ENCODE results near the gene VMAC. TPM values are rescaled to one million over a fixed set of nuclear protein-coding genes. Genes with fewer than 3 reads are reported as not detected.

The VMAC gene
- total RNA-seq, 4 donors from 2014 or later, result 10.2 to 15.2 (median 10.8) TPM

DNA sequence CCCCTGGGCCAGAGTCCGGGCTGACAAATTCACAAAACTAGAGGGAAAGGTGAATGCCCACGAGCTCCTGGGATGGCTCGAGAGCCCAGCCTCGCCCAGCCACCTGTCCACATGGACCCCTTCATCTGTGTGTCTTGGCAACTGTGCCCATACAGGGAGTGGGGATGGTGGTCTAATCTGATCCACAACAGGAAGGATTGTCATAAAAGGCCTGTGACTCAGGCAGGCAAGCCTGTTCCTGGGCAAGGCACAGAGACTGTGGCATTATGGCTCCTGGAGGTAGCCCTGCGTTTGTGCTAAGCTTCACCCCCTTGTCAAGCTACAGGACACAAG, 29.4 kb downstream of the VMAC start:
- intact Hi-C loops (cut with DNase I; ENCODE audit: low total_unique reads), result no loop called here
- no peak for DNase-seq (ENCODE audit: low spot score in 2 of 2)
- WGBS, 2 donors, result 92 to 95% methylated on average over 5 of the region's 5 CpGs
- no peak for TF ChIP-seq POLR2A (IDR thresholded peaks at IDR 0.05)
- TF ChIP-seq, protein P1, sequence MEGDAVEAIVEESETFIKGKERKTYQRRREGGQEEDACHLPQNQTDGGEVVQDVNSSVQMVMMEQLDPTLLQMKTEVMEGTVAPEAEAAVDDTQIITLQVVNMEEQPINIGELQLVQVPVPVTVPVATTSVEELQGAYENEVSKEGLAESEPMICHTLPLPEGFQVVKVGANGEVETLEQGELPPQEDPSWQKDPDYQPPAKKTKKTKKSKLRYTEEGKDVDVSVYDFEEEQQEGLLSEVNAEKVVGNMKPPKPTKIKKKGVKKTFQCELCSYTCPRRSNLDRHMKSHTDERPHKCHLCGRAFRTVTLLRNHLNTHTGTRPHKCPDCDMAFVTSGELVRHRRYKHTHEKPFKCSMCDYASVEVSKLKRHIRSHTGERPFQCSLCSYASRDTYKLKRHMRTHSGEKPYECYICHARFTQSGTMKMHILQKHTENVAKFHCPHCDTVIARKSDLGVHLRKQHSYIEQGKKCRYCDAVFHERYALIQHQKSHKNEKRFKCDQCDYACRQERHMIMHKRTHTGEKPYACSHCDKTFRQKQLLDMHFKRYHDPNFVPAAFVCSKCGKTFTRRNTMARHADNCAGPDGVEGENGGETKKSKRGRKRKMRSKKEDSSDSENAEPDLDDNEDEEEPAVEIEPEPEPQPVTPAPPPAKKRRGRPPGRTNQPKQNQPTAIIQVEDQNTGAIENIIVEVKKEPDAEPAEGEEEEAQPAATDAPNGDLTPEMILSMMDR (IDR thresholded peaks at IDR 0.05), result no peak
- no peak overlapping the region for H3K4me3 ChIP-seq (ENCODE audit: low read depth, poor library complexity, severe bottlenecking)

DNA sequence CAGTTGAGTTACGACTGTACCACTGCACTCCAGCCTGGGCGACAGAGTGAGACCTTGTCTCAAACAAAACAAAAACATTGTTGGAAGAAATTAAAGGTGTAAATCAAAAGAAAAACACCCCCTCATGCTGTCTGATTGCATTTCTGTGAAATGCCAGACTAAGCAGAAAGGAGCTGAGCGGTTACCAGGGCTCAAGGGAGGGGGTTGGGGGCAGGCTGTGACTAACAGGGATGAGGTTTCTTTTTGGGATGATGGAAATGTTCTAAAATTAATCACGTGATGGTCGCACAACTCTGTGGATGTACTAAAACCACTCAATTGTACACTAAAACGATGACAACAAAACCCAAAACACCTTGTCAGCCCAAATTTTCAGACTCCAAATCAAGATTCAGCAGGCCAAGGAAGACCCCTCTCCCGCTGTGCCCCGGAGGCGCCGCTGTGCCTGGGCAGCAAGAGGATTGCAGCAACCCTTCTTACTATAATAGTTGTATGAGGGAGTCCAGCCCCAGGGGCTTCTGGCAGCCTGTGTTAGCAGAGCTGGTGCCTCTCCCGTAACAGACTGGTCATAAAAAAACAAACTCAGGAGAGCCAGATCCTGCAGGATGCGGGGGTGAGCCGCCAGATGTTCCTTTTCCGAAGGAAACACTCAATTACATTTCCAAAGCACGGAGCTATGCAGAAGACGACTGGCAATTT, 30.3 kb downstream of the VMAC start:
- 58 to 71% methylated on average over 16 of the region's 16 CpGs for WGBS, 2 donors
- H3K4me3 ChIP-seq (ENCODE audit: low read depth, poor library complexity, severe bottlenecking), result no peak overlapping the region
- intact Hi-C loops (cut with DNase I; ENCODE audit: low total_unique reads), result no loop called here

DNA sequence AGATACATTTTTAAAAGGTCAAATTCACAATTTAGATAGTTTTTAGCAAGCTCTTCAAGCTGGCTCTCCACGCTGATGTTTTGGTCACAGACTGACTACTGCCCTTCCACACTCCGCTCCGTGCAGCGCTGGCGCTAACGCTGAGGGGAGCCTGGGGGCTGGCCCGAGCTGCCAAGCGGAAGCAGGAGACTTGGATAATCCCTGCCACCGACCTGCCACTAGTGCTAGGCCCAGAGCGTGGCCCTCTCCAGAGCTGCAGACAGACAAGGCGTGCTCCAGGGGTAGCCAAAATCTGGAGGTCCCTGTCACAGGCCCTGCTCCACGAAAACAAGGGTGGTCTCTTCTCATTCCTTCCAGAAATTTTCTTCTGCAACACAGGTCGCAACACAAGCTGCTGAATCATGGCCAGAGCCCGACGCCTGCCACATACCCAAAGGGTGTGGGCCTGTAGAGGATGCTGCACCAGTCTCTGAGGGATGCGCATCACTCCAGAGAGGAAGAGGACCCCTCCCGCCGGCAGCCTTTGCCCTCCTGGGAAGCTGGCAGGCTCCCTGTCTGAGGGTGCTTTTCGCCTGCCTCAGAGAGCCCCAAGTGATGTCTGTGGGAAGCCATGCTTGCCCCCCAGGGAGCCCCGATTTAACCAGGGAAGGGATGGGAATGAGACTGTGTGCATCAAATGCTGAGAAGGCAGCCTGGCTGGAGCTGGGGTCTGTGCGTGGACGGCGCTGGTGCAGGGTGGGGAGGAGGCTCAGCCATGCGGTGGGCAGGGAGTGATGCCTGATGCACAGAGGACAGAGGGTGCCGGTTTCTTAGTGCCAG, 31.0 kb downstream of the VMAC start:
- intact Hi-C loops (cut with DNase I; ENCODE audit: low total_unique reads), result no loop called here
- DNase-seq (ENCODE audit: low spot score in 2 of 2), result no peak
- WGBS, 2 donors, result 77 to 83% methylated on average over 23 to 25 of the region's 25 CpGs
- H3K4me3 ChIP-seq (ENCODE audit: low read depth, poor library complexity, severe bottlenecking), result no peak overlapping the region
- TF ChIP-seq, protein P1 (IDR thresholded peaks at IDR 0.05), result no peak
- no peak for TF ChIP-seq POLR2A (IDR thresholded peaks at IDR 0.05)

More for the DNA sequence above, 30.3 kb downstream of the VMAC start:
- TF ChIP-seq POLR2A (IDR thresholded peaks at IDR 0.05), result no peak
- TF ChIP-seq, protein P1 (IDR thresholded peaks at IDR 0.05), result no peak
- no peak for DNase-seq (ENCODE audit: low spot score in 2 of 2)

DNA sequence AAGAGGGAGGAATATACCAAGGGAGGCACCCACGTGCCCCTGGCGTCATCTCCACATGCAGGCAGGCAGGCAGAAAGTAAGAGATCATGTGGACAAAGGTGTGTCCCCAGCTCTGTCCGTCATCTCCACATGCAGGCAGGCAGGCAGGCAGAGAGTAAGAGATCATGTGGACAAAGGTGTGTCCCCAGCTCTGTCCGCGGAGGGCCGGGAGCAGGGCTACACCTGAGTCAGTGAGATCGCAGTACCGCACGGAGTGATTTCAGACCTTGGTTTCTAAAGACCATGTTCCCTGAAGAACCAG, 31.6 kb downstream of the VMAC start:
- TF ChIP-seq, protein P1 (IDR thresholded peaks at IDR 0.05), result no peak
- TF ChIP-seq POLR2A (IDR thresholded peaks at IDR 0.05), result no peak
- intact Hi-C loops (cut with DNase I; ENCODE audit: low total_unique reads), result no loop called here
- H3K4me3 ChIP-seq (ENCODE audit: low read depth, poor library complexity, severe bottlenecking), result no peak overlapping the region
- no peak for DNase-seq (ENCODE audit: low spot score in 2 of 2)
- WGBS, 2 donors, result 92 to 94% methylated on average over 9 of the region's 9 CpGs

DNA sequence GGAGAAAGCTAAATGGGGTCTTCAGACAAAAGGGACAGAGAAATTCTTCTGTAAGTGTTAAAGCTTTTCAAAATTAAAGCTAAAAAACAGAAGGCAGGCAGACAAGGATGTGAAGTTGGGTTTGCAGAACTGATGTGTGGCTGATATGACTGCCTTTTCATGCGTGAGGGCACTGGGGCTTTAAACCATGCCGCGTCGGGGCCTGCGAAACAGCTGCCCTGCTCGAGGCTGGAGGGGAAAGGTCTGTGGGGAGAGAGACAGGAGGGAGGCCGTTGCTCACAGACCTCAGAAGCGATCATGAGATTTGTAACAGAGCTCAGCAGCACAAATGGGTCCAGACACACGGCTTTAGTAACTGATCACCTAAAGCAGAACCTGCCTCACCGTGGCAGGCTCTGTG, 32.9 kb downstream of the VMAC start:
- 82 to 85% methylated on average over 10 of the region's 10 CpGs for WGBS, 2 donors
- intact Hi-C loops (cut with DNase I; ENCODE audit: low total_unique reads), result no loop called here
- H3K4me3 ChIP-seq (ENCODE audit: low read depth, poor library complexity, severe bottlenecking), result no peak overlapping the region
- no peak for TF ChIP-seq POLR2A (IDR thresholded peaks at IDR 0.05)
- TF ChIP-seq, protein P1 (IDR thresholded peaks at IDR 0.05), result no peak
- no peak for DNase-seq (ENCODE audit: low spot score in 2 of 2)

Measured in lower leg skin (tissue), 4 donors.